Measurements from ENCODE around the gene RSAD2.

DNA sequence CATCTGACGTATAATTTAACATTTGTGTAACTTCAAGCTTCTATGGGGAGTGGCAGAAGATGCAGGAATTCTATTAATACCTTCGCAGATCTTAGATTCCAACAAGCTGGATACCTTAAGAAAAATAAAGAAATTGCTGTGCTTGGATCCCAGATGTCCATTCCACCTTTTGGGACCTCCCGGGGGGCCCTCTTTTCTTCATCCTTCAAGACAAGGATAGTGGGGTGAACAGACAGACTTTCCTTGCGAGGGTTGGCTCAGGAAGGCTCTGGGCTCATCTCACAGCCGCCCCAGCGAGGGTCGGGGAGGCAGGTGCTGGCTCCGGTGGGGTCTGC, 39.1 kb downstream of the RSAD2 start:
- no peak for TF ChIP-seq POLR2AphosphoS5 (IDR thresholded peaks at IDR 0.05)
- no peak for TF ChIP-seq EP300 (IDR thresholded peaks at IDR 0.05)
- TF ChIP-seq, protein P1, sequence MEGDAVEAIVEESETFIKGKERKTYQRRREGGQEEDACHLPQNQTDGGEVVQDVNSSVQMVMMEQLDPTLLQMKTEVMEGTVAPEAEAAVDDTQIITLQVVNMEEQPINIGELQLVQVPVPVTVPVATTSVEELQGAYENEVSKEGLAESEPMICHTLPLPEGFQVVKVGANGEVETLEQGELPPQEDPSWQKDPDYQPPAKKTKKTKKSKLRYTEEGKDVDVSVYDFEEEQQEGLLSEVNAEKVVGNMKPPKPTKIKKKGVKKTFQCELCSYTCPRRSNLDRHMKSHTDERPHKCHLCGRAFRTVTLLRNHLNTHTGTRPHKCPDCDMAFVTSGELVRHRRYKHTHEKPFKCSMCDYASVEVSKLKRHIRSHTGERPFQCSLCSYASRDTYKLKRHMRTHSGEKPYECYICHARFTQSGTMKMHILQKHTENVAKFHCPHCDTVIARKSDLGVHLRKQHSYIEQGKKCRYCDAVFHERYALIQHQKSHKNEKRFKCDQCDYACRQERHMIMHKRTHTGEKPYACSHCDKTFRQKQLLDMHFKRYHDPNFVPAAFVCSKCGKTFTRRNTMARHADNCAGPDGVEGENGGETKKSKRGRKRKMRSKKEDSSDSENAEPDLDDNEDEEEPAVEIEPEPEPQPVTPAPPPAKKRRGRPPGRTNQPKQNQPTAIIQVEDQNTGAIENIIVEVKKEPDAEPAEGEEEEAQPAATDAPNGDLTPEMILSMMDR (IDR thresholded peaks at IDR 0.05): no peak
- no peak for TF ChIP-seq POLR2A (IDR thresholded peaks at IDR 0.05)
